IMR-90 (cell line): ENCODE measurements around the gene CAMK2B. TPM values are rescaled to one million over a fixed set of nuclear protein-coding genes. Genes with fewer than 3 reads are reported as not detected.
A peak's percentile ranks its signal among the peaks of the same experiment; 100 is the strongest.

Source experiments
- ATAC-seq: fragments of 200-7000 bp; cut with Tn5 transposase; 2 replicates; pipeline ENCODE4 v1.9.1; 2020; ENCODE audit warnings: low read depth, mild to moderate bottlenecking, moderate library complexity
- BruUV-seq: library from RNA; stranded (reverse); fragments of 400-500 nt; replicated peaks from 2 replicates; lab custom pipeline; 2021; lab: Mats Ljungman, UMichigan
- CTCF ChIA-PET: fragments of 300-600 bp; formaldehyde crosslinking; extraction: SDS; loops from one replicate; lab custom pipeline; 2021; ENCODE audit warnings: antibody characterized with exemption; lab: Yijun Ruan, JAX
- POLR2A ChIA-PET: fragments of 300-600 bp; sonication (Branson Sonifier 250); formaldehyde crosslinking; loops from one replicate; lab custom pipeline; 2022; ENCODE audit warnings: antibody characterized with exemption; ENCODE audit not compliant: unreplicated experiment; lab: Charles Lee
- DNase-seq: peaks from one replicate; pipeline ENCODE4 v3.0.0; 2013
- H2AFZ ChIP-seq: replicated peaks from 2 replicates; pipeline ENCODE3; 2013; ENCODE audit warnings: low read length, mild to moderate bottlenecking; ENCODE audit not compliant: poor library complexity
- H2AK5ac ChIP-seq: 2 replicates; pipeline ENCODE4 v1.6.1; 2013; ENCODE audit warnings: low read depth, low read length, inconsistent platforms
- H2AK9ac ChIP-seq: replicated peaks from 2 replicates; pipeline ENCODE3; 2013; ENCODE audit warnings: mild to moderate bottlenecking, low read depth, low read length, moderate library complexity; ENCODE audit not compliant: poor library complexity
- H2BK120ac ChIP-seq: 2 replicates; pipeline ENCODE4 v1.6.1; 2013; ENCODE audit warnings: low read depth, low read length, inconsistent platforms
- H2BK15ac ChIP-seq: 3 replicates; pipeline ENCODE4 v1.6.1; 2013; ENCODE audit warnings: low read depth, low read length, inconsistent platforms
- H2BK20ac ChIP-seq: 2 replicates; pipeline ENCODE4 v1.6.1; 2013; ENCODE audit warnings: low read depth, mild to moderate bottlenecking, inconsistent platforms, low read length, moderate library complexity
- H2BK5ac ChIP-seq: 2 replicates; pipeline ENCODE4 v1.6.1; 2013; ENCODE audit warnings: mild to moderate bottlenecking, low read depth, low read length, inconsistent platforms; ENCODE audit not compliant: poor library complexity, severe bottlenecking
- H3K14ac ChIP-seq: replicated peaks from 2 replicates; pipeline ENCODE4 v1.6.1; 2013; ENCODE audit warnings: low read depth, low read length, inconsistent platforms
- H3K18ac ChIP-seq: 2 replicates; pipeline ENCODE4 v1.6.1; 2013; ENCODE audit warnings: low read depth, low read length, control low read depth
- H3K23ac ChIP-seq: 2 replicates; pipeline ENCODE4 v1.6.1; 2013; ENCODE audit warnings: low read depth, low read length, inconsistent platforms
- H3K27ac ChIP-seq: 2 replicates; pipeline ENCODE4 v1.5.1; 2013; ENCODE audit warnings: mild to moderate bottlenecking, control low read depth, low read length; ENCODE audit not compliant: insufficient read depth
- H3K27me3 ChIP-seq: 2 replicates; pipeline ENCODE4 v1.6.1; 2013; ENCODE audit warnings: low read length; ENCODE audit not compliant: control insufficient read depth, insufficient read depth
- H3K36me3 ChIP-seq: 2 replicates; pipeline ENCODE4 v1.6.1; 2013; ENCODE audit warnings: low read length, mixed read lengths; ENCODE audit not compliant: control insufficient read depth, insufficient read depth
- H3K4ac ChIP-seq: 2 replicates; pipeline ENCODE4 v1.6.1; 2013; ENCODE audit warnings: low read depth, low read length, inconsistent platforms
- H3K4me1 ChIP-seq: 2 replicates; pipeline ENCODE4 v1.6.1; 2013; ENCODE audit warnings: low read length, mixed read lengths; ENCODE audit not compliant: control insufficient read depth, insufficient read depth
- H3K4me2 ChIP-seq: 2 replicates; pipeline ENCODE4 v1.6.1; 2013; ENCODE audit warnings: low read depth, mild to moderate bottlenecking, control low read depth, low read length, moderate library complexity
- H3K4me3 ChIP-seq: 2 replicates; pipeline ENCODE4 v1.5.1; 2013; ENCODE audit warnings: low read depth, mild to moderate bottlenecking, control low read depth, low read length, moderate library complexity; ENCODE audit not compliant: insufficient read depth
- H3K56ac ChIP-seq: 2 replicates; pipeline ENCODE4 v1.6.1; 2013; ENCODE audit warnings: low read length, inconsistent platforms; ENCODE audit not compliant: insufficient read depth; ENCODE audit errors: extremely low read depth
- H3K79me1 ChIP-seq, 2 experiments: 2 replicates each; pipeline ENCODE4 v1.6.1; 2013; ENCODE audit warnings: low read length in 2 of 2, inconsistent platforms in 1 of 2, low read depth in 1 of 2
- H3K9ac ChIP-seq: 2 replicates; pipeline ENCODE4 v1.6.1; 2013; ENCODE audit warnings: low read depth, low read length, control low read depth
- H3K9me1 ChIP-seq: 2 replicates; pipeline ENCODE4 v1.6.1; 2013; ENCODE audit warnings: low read length, inconsistent platforms; ENCODE audit not compliant: insufficient read depth
- H3K9me3 ChIP-seq: 2 replicates; pipeline ENCODE4 v1.6.1; 2013; ENCODE audit warnings: low read length; ENCODE audit not compliant: control insufficient read depth, insufficient read depth
- H4K20me1 ChIP-seq: 2 replicates; pipeline ENCODE4 v1.6.1; 2013; ENCODE audit warnings: low read length, inconsistent platforms; ENCODE audit not compliant: insufficient read depth
- H4K5ac ChIP-seq: 2 replicates; pipeline ENCODE4 v1.6.1; 2013; ENCODE audit warnings: mild to moderate bottlenecking, low read depth, low read length, control low read depth
- H4K8ac ChIP-seq, 2 experiments: 2 replicates each; pipeline ENCODE4 v1.6.1; 2013; ENCODE audit warnings: low read depth in 2 of 2, low read length in 2 of 2, control low read depth in 1 of 2, inconsistent platforms in 1 of 2
- H4K91ac ChIP-seq: 2 replicates; pipeline ENCODE4 v1.6.1; 2013; ENCODE audit warnings: low read depth, low read length, inconsistent platforms; ENCODE audit not compliant: insufficient read depth
- BHLHE40 ChIP-seq: fragments of 150-350 bp; IDR thresholded peaks from 2 replicates; pipeline ENCODE4 v1.6.1; 2016; ENCODE audit warnings: mild to moderate bottlenecking, low read depth, low read length
- CEBPB ChIP-seq: IDR thresholded peaks from 2 replicates; pipeline ENCODE4 v1.6.1; 2012; ENCODE audit warnings: low read depth, low read length, improper control_type of control experiment
- CHD1 ChIP-seq: IDR thresholded peaks from 2 replicates; pipeline ENCODE4 v1.6.1; 2012; ENCODE audit warnings: low read depth, low read length, improper control_type of control experiment
- FOS ChIP-seq: fragments of 150-350 bp; IDR thresholded peaks from 2 replicates; pipeline ENCODE4 v1.6.1; 2016; ENCODE audit warnings: low read depth, low read length
- MAFK ChIP-seq: IDR thresholded peaks from 2 replicates; pipeline ENCODE4 v1.6.1; 2012; ENCODE audit warnings: low read depth, low read length, improper control_type of control experiment
- MXI1 ChIP-seq: IDR thresholded peaks from 2 replicates; pipeline ENCODE4 v1.6.1; 2012; ENCODE audit warnings: low read depth, mild to moderate bottlenecking, low read length, moderate library complexity, borderline replicate concordance
- NFE2L2 ChIP-seq: fragments of 150-350 bp; IDR thresholded peaks from 2 replicates; pipeline ENCODE4 v1.6.1; 2016; ENCODE audit warnings: low read depth, mild to moderate bottlenecking, low read length
- POLR2A ChIP-seq: IDR thresholded peaks from 2 replicates; pipeline ENCODE4 v1.6.1; 2012; ENCODE audit warnings: mild to moderate bottlenecking, low read depth, low read length
- RAD21 ChIP-seq: IDR thresholded peaks from 2 replicates; pipeline ENCODE4 v1.6.1; 2012; ENCODE audit warnings: low read length, improper control_type of control experiment
- RFX5 ChIP-seq: IDR thresholded peaks from 2 replicates; pipeline ENCODE4 v1.8.0; 2012; ENCODE audit warnings: low read depth, mild to moderate bottlenecking, low read length, moderate library complexity
- SMC3 ChIP-seq: fragments of 150-350 bp; IDR thresholded peaks from 2 replicates; pipeline ENCODE4 v1.6.1; 2016; ENCODE audit warnings: low read depth, mild to moderate bottlenecking, antibody characterized with exemption, low read length, moderate library complexity
- WGBS, 2 experiments: methylation state at CpG; one replicate each; pipeline versions ENCODE4 v1.1.5 to v1.1.7; 2013; ENCODE audit warnings: missing lambda C conversion rate in 2 of 2; ENCODE audit not compliant: insufficient read length in 1 of 2; ENCODE audit errors: extremely low coverage in 2 of 2; 5-methylcytosine and 5-hydroxymethylcytosine counted together
- dilution Hi-C: fragments of 300-500 bp; cut with HindIII; formaldehyde crosslinking; loops from one replicate; pipeline ENCODE4 v1.14.3; 2018; ENCODE audit warnings: low sequenced_read_pairs; ENCODE audit not compliant: unreplicated experiment
- in situ Hi-C: fragments of 300-500 bp; cut with MboI; formaldehyde crosslinking; loops from 3 replicates; pipeline ENCODE4 v1.14.3; 2019; ENCODE audit warnings: low sequenced_read_pairs, inconsistent platforms, mixed read lengths
- intact Hi-C: fragments of 100-400 bp; cut with micrococcal nuclease; formaldehyde crosslinking; loops from 2 replicates; pipeline ENCODE4 v1.10.0; 2022
- polyA plus RNA-seq, 3 experiments: library from polyadenylated mRNA; depleted of rRNA; stranded (reverse); fragments of >200 nt; gene quantifications; 2 replicates each; pipeline ENCODE4 v1.2.3, GENCODE V29; 2012; ENCODE audit warnings: low replicate concordance in 1 of 3
- total RNA-seq: library from RNA; depleted of rRNA; stranded (reverse); fragments of >200 nt; gene quantifications from 2 replicates; pipeline ENCODE4 v1.2.3, GENCODE V29; 2012
- TF ChIP-seq, protein P1 (sequence below): fragments of 150-350 bp; IDR thresholded peaks from 2 replicates; pipeline ENCODE4 v1.6.1; 2017; ENCODE audit warnings: mild to moderate bottlenecking, antibody characterized with exemption, low read length, low read depth
- TF ChIP-seq, protein P2 (sequence below): fragments of 150-350 bp; IDR thresholded peaks from 2 replicates; pipeline ENCODE4 v1.6.1; 2016; ENCODE audit warnings: low read depth, mild to moderate bottlenecking, low read length, moderate library complexity, borderline replicate concordance

Gene CAMK2B
- total and polyA plus RNA-seq, 2 of the 4 experiments (the other 2 are of a cell fraction), result 0.18 to 0.36 TPM

DNA sequence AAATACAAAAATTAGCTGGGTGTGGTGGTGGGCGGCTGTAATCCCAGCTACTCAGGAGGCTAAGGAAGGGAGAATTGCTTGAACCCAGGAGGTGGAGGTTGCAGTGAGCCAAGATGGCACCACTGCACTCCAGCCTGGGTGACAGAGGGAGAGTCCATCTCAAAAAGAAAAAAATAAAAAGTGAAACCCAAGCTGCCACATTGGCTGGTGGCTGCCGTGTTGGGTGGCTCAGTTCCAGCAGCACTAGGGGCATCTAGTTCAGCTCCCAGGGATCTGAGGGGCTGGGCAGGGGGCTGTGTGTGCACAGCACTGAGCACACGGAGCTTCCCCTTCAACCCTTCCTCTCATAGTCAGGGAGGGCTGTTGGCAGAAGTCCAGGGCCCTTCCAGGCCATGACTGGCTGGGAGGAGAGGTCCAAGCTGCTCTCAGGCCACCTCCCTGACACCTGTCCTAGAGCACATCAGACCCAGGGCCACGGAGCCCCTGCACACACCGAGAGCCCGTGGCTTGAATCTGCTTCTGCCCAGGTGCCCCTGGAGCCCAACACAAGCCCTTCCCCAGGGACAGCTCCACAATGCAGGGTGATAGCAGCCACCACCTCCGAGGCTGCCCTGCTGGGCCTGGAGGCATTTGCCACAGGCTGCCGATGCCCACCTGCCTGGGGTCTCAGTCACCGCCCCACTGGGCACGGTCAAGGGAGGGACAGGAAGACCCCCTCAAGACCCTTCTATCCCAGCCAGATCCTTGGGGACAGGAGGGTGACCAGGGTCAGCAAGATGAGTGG, 77.3 kb downstream of the CAMK2B start:
- no peak overlapping the region for H3K4ac ChIP-seq
- H3K27me3 ChIP-seq, result peaks cover 5% of the 10 kb centered on the region; the same call in 1 of the 2 replicates
- no peak overlapping the region for H4K91ac ChIP-seq
- H3K4me1 ChIP-seq, result no peaks in the 10 kb centered on the region
- no peaks in the 10 kb centered on the region for H3K9me3 ChIP-seq
- no peak overlapping the region for H3K18ac ChIP-seq
- no peaks in the 10 kb centered on the region for H3K79me1 ChIP-seq
- no peak overlapping the region for H2BK120ac ChIP-seq
- H3K4me2 ChIP-seq, result no peak overlapping the region
- dilution Hi-C loops, result no loop called here
- in situ Hi-C loops, result loop anchor here (10.0 kb wide), 1 partner anchor 317 kb away; no protein-coding TSS in a partner anchor
- H2AK5ac ChIP-seq, result no peak overlapping the region
- H2BK20ac ChIP-seq, result no peak overlapping the region
- H3K14ac ChIP-seq, result no peak overlapping the region
- no peak overlapping the region for H3K27ac ChIP-seq
- no peak for TF ChIP-seq SMC3
- no peak for TF ChIP-seq MAFK
- TF ChIP-seq MXI1, result no peak
- no peak for TF ChIP-seq CEBPB
- no peak for TF ChIP-seq CHD1
- TF ChIP-seq FOS, result no peak
- TF ChIP-seq RAD21, result no peak
- TF ChIP-seq, protein P1, sequence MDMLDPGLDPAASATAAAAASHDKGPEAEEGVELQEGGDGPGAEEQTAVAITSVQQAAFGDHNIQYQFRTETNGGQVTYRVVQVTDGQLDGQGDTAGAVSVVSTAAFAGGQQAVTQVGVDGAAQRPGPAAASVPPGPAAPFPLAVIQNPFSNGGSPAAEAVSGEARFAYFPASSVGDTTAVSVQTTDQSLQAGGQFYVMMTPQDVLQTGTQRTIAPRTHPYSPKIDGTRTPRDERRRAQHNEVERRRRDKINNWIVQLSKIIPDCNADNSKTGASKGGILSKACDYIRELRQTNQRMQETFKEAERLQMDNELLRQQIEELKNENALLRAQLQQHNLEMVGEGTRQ, result no peak
- TF ChIP-seq BHLHE40, result no peak
- TF ChIP-seq RFX5, result no peak
- TF ChIP-seq NFE2L2, result no peak
- TF ChIP-seq POLR2A, result no peak
- TF ChIP-seq, protein P2, sequence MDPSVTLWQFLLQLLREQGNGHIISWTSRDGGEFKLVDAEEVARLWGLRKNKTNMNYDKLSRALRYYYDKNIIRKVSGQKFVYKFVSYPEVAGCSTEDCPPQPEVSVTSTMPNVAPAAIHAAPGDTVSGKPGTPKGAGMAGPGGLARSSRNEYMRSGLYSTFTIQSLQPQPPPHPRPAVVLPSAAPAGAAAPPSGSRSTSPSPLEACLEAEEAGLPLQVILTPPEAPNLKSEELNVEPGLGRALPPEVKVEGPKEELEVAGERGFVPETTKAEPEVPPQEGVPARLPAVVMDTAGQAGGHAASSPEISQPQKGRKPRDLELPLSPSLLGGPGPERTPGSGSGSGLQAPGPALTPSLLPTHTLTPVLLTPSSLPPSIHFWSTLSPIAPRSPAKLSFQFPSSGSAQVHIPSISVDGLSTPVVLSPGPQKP, result no peak
- DNase-seq (no peak), ATAC-seq (no peak)
- H2BK5ac ChIP-seq, result no peak overlapping the region
- 83% methylated on average over 1 of the region's 10 CpGs; no CpG with 5 or more reads in 1 of the 2 experiments for WGBS, 2 experiments
- H4K8ac ChIP-seq, result no peak overlapping the region
- ChIA-PET POLR2A (no interaction called here), CTCF (no interaction called here)
- H3K4me3 ChIP-seq, result no peak overlapping the region
- peak overlapping the region; percentile 28 for H2AK9ac ChIP-seq
- H4K20me1 ChIP-seq, result no peaks in the 10 kb centered on the region
- peaks cover 5% of the 10 kb centered on the region for H3K9me1 ChIP-seq
- H2AFZ ChIP-seq, result no peak overlapping the region
- no peak overlapping the region for H4K5ac ChIP-seq
- no peak overlapping the region for H3K9ac ChIP-seq
- H3K56ac ChIP-seq, result no peak overlapping the region
- no peak overlapping the region for H2BK15ac ChIP-seq
- no TSS peak for BruUV-seq
- intact Hi-C loops, result no loop called here
- H3K23ac ChIP-seq, result no peak overlapping the region
- no peaks in the 10 kb centered on the region for H3K36me3 ChIP-seq
